Stimulated activated CD4-positive, alpha-beta T cell treated with anti-CD3 and anti-CD28 coated beads, Interleukin-15, amount 100 ng/mL, for 1 hour (primary cell): Measurements from ENCODE around the gene FHDC1.

Source experiments
- DNase-seq, 2 donors: peaks; one replicate each; pipeline ENCODE4 v3.0.0-alpha.2; 2020; ENCODE audit warnings: low read depth in 1 of 2, low spot score in 1 of 2

The FHDC1 gene

DNA sequence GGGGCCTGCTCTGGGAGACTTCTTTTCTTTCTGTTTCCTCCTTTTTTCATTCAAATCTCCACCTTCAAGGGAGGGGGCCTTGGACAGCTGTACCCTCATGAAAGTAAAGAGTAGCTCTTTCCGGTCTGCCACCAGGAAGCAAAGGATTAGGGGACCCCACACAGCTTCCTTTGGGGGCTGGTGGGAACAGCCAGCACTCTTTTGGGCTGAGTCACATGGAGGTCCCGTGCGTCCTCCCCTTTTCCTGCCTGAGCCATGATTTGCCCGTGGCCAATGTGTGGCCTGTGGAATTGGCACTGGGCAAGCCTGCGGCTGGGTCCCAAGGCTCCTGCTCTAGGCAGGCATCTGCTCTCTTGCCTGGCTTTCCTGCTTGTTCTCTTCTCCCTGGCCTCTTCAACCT lies 65.5 kb downstream of the FHDC1 start:
- DNase-seq: no peak

DNA sequence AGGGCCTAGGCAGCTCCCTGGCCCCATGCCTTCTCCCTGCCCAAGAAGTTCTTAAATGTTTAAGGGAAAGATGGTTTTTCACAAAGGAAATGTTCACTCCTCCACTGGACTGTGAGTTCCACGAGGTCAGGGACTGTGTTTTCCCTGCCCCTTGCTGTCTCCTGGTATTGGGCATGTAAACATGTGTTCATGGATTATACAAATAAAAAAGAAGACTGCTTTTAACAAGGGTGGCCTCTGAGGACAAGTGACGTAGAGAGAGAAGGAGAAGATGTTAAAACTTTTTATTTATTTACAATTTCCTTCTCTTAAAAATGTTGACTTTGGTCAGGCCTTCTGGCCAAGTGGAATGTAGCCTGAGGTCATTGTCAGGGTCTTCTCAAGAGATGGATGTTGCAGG lies 66.0 kb downstream of the FHDC1 start:
- no peak for DNase-seq

DNA sequence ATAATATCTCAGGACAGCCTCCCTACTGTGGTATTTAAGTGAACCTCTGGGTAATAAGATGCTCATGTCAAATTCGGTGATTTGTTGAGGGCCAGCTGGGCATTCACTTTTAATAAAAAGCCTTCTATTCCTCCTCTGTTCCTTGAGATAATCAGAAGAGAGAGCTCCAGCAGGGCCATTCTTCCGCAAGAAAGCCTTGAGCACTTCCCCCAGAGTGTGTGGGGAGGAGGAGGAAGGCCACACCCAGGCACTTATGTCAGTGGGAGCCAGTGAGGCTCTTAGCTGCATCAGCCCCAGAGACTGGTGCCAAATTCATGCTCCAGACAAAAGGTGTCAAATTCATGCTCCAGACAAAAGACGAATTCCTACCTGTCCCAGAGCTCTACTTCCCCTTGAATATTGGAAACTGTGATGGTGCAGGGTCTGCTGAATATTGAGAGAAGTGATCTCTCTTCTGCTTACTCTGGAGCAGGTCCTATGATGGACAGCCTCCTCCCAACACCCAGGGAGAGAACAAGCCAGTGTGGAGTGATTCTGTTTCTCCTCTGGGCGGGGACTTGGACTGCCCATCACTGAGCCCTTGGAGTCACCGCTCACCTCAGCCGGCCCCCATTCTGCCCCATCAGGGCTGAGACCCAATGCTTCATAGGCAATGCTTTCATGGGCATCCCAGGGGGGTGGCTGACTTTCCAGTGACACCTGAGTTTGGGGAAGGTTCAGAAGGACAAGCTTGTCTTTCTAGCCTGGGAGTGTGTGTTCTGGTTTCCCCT lies 68.1 kb downstream of the FHDC1 start:
- DNase-seq: no peak

DNA sequence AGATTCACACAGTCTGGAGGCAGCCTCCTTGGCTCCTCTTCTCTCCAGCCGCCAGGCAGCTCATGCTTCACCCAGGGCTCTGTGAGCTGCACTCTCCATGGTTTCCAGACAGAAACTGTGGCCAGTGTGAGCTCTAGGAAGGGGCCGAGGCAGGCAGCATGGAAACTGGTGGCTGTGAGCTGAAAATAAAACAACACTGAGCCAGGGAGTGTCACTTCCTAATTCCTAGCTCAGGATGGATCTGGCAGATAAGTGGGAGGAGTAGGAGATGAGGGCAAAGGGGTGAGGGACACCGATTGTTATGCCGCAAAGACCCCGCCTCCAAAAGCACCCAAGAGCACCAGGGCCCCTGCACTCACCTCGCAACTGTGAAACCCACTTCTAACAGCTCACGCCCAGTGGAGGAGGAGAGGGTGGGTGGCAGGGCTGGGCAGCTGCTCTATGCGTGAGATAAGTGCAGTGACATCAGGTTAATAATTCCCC lies 69.8 kb downstream of the FHDC1 start:
- no peak for DNase-seq

- no peak for DNase-seq
Observed at GRCh38 chr4:153008578-153009199, 72.6 kb downstream of the FHDC1 start.

GRCh38 chr4:153010146-153010545 lies 74.0 kb downstream of the FHDC1 start:
- DNase-seq: no peak

DNA sequence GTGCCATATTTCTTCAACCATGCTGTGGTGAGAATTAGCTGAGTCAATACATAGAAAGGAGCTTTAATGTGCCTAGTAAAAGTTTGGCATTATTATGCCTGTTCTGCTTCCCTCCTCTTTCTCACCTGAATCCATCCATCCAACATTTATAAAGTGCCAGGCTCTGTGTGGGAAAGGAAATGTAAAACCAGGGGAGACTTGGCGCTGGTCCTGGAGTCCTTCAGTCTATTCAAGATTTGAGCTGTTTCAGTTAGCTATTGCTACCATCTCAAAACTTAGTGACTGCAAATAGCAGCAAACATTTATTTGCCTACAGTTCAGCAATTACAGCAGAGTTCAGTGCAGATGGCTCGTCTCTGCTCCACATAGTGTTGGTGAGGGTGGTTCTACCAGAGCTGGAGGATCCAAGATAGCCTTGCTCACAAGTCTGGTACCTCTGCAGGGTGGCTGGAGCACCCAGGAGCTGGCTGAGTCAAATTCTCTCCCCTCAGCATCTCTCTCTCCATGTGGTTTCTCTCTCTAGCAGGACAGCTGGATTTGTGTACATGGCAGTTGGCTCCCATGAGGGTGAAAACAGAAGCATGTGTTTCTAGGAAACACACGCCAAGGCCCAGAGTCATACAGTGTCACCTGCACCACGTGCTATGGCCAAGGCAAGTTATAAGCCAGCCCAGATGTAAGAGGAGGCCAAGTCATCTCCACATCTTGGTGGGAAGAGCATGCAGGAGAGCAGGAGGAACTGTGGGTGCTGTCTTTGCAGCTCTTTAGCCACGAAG lies 77.3 kb downstream of the FHDC1 start:
- DNase-seq: no peak

DNA sequence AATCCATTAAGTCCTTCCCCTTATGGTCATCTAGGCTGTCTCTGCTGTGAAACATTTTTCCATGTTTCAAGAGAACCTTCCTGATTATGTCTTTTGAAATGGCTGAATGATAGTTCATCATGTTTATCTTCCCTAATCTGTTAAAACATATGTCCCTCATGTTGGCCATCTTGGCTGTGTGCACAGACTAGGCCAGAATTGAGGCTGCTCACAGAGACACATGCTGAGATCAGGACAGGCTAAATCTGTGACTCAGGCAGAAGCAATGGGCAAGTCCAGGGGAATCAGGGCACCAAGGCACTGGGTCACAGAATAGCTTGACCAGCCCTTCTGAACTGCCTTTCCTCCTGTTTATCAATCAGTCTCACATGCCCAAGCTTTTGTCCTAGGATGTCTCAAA lies 78.3 kb downstream of the FHDC1 start:
- no peak for DNase-seq

- no peak for DNase-seq
Observed at GRCh38 chr4:153016592-153016991, 80.5 kb downstream of the FHDC1 start.

GRCh38 chr4:153018031-153018430 lies 81.9 kb downstream of the FHDC1 start:
- DNase-seq: no peak

DNA sequence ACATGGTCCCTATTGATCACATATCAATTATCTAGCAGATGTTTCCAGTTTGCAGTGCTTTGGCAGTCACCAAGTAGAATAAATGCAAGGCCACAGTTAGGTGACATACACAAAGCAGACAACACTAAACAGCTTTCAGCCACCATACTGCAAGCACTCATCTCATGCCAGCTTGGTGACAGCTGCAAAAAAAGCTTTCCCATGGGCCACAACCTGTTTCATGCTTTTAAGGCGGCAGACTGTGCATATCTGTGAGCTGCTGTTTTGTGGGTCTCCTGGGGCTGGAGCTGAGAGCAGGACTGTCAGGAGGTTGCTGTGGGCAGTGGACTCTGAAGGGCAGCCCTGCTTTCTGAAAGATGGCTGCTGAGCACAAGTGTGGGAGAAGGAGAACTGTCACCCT lies 82.6 kb downstream of the FHDC1 start:
- DNase-seq: no peak

- no peak for DNase-seq
Observed at GRCh38 chr4:153019906-153020305, 83.8 kb downstream of the FHDC1 start.

- no peak for DNase-seq
Observed at GRCh38 chr4:153020457-153020856, 84.3 kb downstream of the FHDC1 start.

DNA sequence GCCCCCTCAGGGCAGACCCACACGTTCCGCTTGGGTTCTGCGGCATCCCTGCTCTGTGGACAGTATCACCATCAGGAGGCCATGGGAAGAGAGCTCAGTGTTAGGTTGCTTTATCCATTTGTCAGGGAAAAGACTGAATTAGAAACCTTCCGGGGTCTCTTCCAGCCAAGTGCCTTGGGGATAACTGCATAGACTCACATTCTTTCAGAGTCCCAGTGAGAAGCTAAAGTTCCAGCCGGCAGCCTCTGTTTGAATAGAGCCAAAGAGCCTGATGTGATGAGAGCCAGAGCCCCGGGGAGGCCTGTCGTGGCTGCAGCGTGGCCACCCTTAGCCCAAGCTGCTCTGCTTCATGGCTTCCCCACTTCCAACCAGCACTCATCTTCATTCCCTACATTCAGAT lies 85.2 kb downstream of the FHDC1 start:
- no peak for DNase-seq

DNA sequence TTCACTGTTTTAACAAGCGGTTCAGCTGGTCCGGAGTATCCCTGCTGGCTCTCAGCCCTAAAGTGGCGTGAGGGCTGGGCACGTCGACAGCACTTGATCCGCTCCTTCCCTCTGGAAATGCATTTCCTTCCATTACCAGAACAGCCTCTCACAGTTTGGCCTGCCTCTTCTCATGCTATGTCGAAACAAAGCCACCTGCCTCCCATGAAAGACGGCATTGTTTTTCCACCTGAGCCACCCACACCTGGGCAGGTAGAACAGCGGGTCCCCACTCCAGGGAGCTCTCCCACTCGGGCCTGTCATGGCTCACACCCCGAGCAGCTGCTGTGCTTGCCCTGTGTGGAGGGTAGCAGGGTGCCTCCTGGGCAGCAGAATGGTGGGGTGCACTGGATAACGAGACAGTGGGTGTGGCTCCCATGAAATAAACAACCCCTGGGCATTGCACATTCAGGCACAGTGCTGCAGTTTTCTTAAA lies 86.2 kb downstream of the FHDC1 start:
- no peak for DNase-seq

GRCh38 chr4:153023139-153023538 lies 87.0 kb downstream of the FHDC1 start:
- DNase-seq: no peak

DNA sequence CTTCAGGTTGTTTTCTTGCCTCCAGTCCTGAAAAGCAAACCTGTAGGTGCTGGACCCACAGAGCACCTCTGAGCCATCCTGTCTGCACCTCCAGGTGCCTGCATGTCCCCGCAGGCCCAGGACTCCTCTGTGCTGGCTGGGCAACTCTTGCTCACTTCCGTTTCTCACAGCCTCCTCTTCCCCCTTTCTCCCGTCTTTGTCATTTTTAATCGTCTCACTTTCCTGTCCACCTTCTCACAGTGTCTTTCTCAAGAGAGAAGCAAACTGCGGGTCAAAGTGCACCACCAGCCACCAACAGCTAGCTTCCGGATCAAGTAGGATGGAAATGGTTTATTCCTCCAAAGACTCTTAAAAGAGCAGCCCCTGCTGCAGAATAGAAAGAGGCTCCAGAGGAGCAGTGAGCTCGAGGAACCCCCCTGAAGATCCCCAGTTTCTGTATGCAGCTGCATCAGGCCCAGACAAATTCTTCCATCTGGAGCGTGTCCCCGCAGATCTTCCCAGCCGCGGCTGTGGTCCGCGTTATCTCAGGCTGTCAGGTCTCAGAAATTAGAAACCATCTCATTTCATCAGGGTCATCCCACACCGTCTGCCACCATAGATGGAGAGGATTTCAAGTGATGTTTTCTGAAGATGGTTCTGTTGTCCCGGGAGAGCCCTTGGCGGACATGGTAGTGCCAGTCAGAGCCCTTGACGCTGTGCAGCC lies 87.7 kb downstream of the FHDC1 start:
- DNase-seq: no peak

GRCh38 chr4:153024466-153024865 lies 88.3 kb downstream of the FHDC1 start:
- no peak for DNase-seq

- no peak for DNase-seq
Observed at GRCh38 chr4:153025406-153025805, 89.3 kb downstream of the FHDC1 start.

DNA sequence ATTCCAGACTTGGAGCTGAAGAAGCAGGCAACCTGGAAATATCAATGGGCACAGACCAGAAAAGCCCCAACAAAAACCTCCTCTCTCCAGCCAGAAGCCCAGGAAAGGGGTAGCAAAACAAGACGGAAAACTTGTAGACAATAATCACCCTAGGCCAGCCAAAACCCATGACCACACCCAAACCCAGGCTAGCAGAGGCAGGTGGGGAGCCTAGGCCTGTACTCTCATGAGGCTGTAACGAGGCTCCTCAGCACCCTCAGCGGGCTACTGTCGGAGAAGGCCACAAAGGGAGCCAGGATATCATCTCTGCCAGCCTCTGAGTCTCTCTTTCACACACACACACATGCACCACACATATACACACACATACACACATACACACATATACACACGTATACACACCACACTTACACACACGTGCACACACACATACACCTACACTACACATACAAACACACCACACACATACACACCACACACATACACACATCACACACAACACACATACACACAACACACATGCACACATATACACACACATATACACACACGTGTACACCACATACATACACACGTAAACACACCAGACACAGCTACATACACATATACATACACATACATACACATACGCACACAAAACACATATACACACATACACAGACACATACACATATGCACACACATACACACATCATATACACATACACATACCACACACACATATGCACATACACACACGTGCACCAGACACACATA lies 90.6 kb downstream of the FHDC1 start:
- no peak for DNase-seq

DNA sequence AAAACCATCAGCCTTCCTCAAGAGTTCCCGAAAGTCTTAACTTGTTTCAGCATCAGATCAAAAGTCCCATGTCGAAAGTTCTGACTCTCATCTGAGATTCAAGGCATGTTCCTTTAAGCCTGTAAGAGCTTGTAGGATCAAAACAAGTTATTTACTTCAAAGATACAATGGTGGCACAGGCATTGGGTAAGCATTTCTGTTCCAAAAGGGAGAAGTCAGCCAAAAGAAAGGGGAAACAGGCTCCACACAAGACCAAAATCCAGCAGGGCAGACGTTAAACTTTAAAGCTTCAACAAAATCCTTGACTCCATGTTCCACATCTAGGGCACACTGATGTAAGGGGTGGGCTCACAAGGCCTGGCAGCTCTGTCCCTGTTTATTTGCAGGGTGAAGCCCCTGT lies 91.7 kb downstream of the FHDC1 start:
- no peak for DNase-seq
